Astrocyte (in vitro differentiated cells and primary cell): ENCODE data around the gene SLC51B. TPM values are rescaled to one million over a fixed set of nuclear protein-coding genes. Genes with fewer than 3 reads are reported as not detected.

Source experiments
- DNase-seq: peaks from one replicate; pipeline ENCODE4 v3.0.0-alpha.2; 2010; ENCODE audit warnings: low read depth
- FAIRE-seq: peaks from 2 replicates; lab custom pipeline; 2011; peaks lifted over from hg19 to GRCh38; lab: Jason Lieb, UNC
- H2AFZ ChIP-seq: 2 replicates; pipeline ENCODE4 v1.6.0; 2012; ENCODE audit warnings: low read depth, low read length, inconsistent platforms
- H3K27ac ChIP-seq: 2 replicates; pipeline ENCODE4 v1.5.1; 2011; ENCODE audit warnings: low read depth, low read length, inconsistent platforms
- H3K27me3 ChIP-seq: 2 replicates; pipeline ENCODE4 v1.6.0; 2011; ENCODE audit warnings: low read length, inconsistent platforms; ENCODE audit not compliant: insufficient read depth
- H3K36me3 ChIP-seq: 2 replicates; pipeline ENCODE4 v1.5.1; 2011; ENCODE audit warnings: low read length, inconsistent platforms; ENCODE audit not compliant: insufficient read depth
- H3K4me1 ChIP-seq: 2 replicates; pipeline ENCODE4 v1.5.1; 2011; ENCODE audit warnings: low read length, inconsistent platforms; ENCODE audit not compliant: insufficient read depth
- H3K4me2 ChIP-seq: 2 replicates; pipeline ENCODE4 v1.6.0; 2012; ENCODE audit warnings: low read length, inconsistent platforms
- H3K4me3 ChIP-seq: 2 replicates; pipeline ENCODE4 v1.5.1; 2011; ENCODE audit warnings: low read depth, mild to moderate bottlenecking, low read length, inconsistent platforms; ENCODE audit not compliant: insufficient read depth
- H3K79me2 ChIP-seq: 2 replicates; pipeline ENCODE4 v1.6.0; 2012; ENCODE audit warnings: mild to moderate bottlenecking, low read length, inconsistent platforms; ENCODE audit not compliant: insufficient read depth
- H3K9ac ChIP-seq: 2 replicates; pipeline ENCODE4 v1.6.0; 2012; ENCODE audit warnings: mild to moderate bottlenecking, low read length, inconsistent platforms
- H3K9me3 ChIP-seq: 2 replicates; pipeline ENCODE4 v1.5.1; 2012; ENCODE audit warnings: low read depth, mild to moderate bottlenecking, low read length, inconsistent platforms; ENCODE audit not compliant: insufficient read depth
- H4K20me1 ChIP-seq: 2 replicates; pipeline ENCODE4 v1.6.0; 2012; ENCODE audit warnings: low read length, inconsistent platforms; ENCODE audit not compliant: insufficient read depth
- H3K27ac Mint-ChIP-seq: one replicate; pipeline ENCODE4 v1.8.0; 2021; ENCODE audit warnings: mild to moderate bottlenecking, mixed read lengths; ENCODE audit not compliant: unreplicated experiment
- H3K27me3 Mint-ChIP-seq: one replicate; pipeline ENCODE4 v1.8.0; 2021; ENCODE audit warnings: low read depth, mixed read lengths; ENCODE audit not compliant: unreplicated experiment
- H3K36me3 Mint-ChIP-seq: one replicate; pipeline ENCODE4 v1.8.0; 2021; ENCODE audit warnings: low read depth, mixed read lengths; ENCODE audit not compliant: unreplicated experiment
- H3K4me1 Mint-ChIP-seq: one replicate; pipeline ENCODE4 v1.8.0; 2021; ENCODE audit warnings: low read depth, mixed read lengths; ENCODE audit not compliant: unreplicated experiment
- H3K4me3 Mint-ChIP-seq: one replicate; pipeline ENCODE4 v1.8.0; 2021; ENCODE audit warnings: mild to moderate bottlenecking, moderate library complexity, mixed read lengths; ENCODE audit not compliant: unreplicated experiment
- H3K9me3 Mint-ChIP-seq: one replicate; pipeline ENCODE4 v1.8.0; 2021; ENCODE audit warnings: mild to moderate bottlenecking, mixed read lengths; ENCODE audit not compliant: unreplicated experiment
- CTCF ChIP-seq: IDR thresholded peaks from 2 replicates; pipeline ENCODE4 v1.5.1; 2011; ENCODE audit warnings: low read depth, mild to moderate bottlenecking, inconsistent platforms, low read length, moderate library complexity; ENCODE audit not compliant: insufficient read depth
- EZH2 ChIP-seq: IDR thresholded peaks from 2 replicates; pipeline ENCODE4 v1.6.1; 2012; ENCODE audit warnings: mild to moderate bottlenecking, low read length, inconsistent platforms; ENCODE audit not compliant: insufficient read depth
- total RNA-seq: library from RNA; stranded (reverse); gene quantifications from 2 replicates; pipeline ENCODE4 v1.2.1, GENCODE V29; 2021

SLC51B gene
- total RNA-seq, 1 donor from 2014 or later: not detected

- H3K4me3 Mint-ChIP-seq: peak overlapping the region; percentile 12
- no peaks in the 10 kb centered on the region for H3K36me3 Mint-ChIP-seq
- peaks cover 33% of the 10 kb centered on the region for H3K27me3 ChIP-seq
- H3K9me3 ChIP-seq: no peaks in the 10 kb centered on the region
- no peak overlapping the region for H3K27ac ChIP-seq
- H3K27me3 Mint-ChIP-seq: peaks cover 32% of the 10 kb centered on the region
- no peaks in the 10 kb centered on the region for H3K36me3 ChIP-seq
- FAIRE-seq (no peak), DNase-seq (no peak)
- no peak overlapping the region for H3K9ac ChIP-seq
- H2AFZ ChIP-seq: no peak overlapping the region
- TF ChIP-seq EZH2 (no peak), CTCF (no peak)
- H3K27ac Mint-ChIP-seq: no peak overlapping the region
- peak overlapping the region; percentile 60 for H3K4me2 ChIP-seq
- no peak overlapping the region for H3K4me3 ChIP-seq
- no peaks in the 10 kb centered on the region for H3K79me2 ChIP-seq
- peaks cover 19% of the 10 kb centered on the region for H3K4me1 Mint-ChIP-seq
- no peaks in the 10 kb centered on the region for H4K20me1 ChIP-seq
- H3K4me1 ChIP-seq: peaks cover 28% of the 10 kb centered on the region
- H3K9me3 Mint-ChIP-seq: peaks cover under 1% of the 10 kb centered on the region
Observed at GRCh38 chr15:65068403-65068788, 23.2 kb downstream of the SLC51B start.

GRCh38 chr15:65069179-65069578 is 24.0 kb downstream of the SLC51B start:
- H3K4me2 ChIP-seq: peak overlapping the region; percentile 30
- no peaks in the 10 kb centered on the region for H4K20me1 ChIP-seq
- no peak overlapping the region for H3K9ac ChIP-seq
- H3K79me2 ChIP-seq: no peaks in the 10 kb centered on the region
- no peaks in the 10 kb centered on the region for H3K36me3 ChIP-seq
- H3K9me3 Mint-ChIP-seq: peaks cover 2% of the 10 kb centered on the region
- H3K36me3 Mint-ChIP-seq: no peaks in the 10 kb centered on the region
- H3K9me3 ChIP-seq: no peaks in the 10 kb centered on the region
- peaks cover 28% of the 10 kb centered on the region for H3K4me1 ChIP-seq
- TF ChIP-seq EZH2 (no peak), CTCF (no peak)
- H2AFZ ChIP-seq: no peak overlapping the region
- peaks cover 31% of the 10 kb centered on the region for H3K27me3 Mint-ChIP-seq
- H3K4me3 Mint-ChIP-seq: peak overlapping the region; percentile 11
- peaks cover 19% of the 10 kb centered on the region for H3K4me1 Mint-ChIP-seq
- no peak overlapping the region for H3K27ac ChIP-seq
- no peak overlapping the region for H3K4me3 ChIP-seq
- no peak overlapping the region for H3K27ac Mint-ChIP-seq
- FAIRE-seq (no peak), DNase-seq (peak; percentile 94)
- peaks cover 29% of the 10 kb centered on the region for H3K27me3 ChIP-seq

GRCh38 chr15:65069779-65070546 is 24.8 kb downstream of the SLC51B start:
- Histone ChIP-seq H2AFZ (no peak overlapping the region), H3K4me3 (no peak overlapping the region), H3K4me1 (peaks cover 28% of the 10 kb centered on the region), H3K27ac (no peak overlapping the region), H3K36me3 (no peaks in the 10 kb centered on the region), H3K27me3 (peaks cover 25% of the 10 kb centered on the region), H4K20me1 (no peaks in the 10 kb centered on the region), H3K9ac (no peak overlapping the region), H3K79me2 (no peaks in the 10 kb centered on the region), H3K9me3 (no peaks in the 10 kb centered on the region), H3K4me2 (peak overlapping the region; percentile 30)
- no peak for FAIRE-seq
- Mint-ChIP-seq H3K27me3 (peaks cover 31% of the 10 kb centered on the region), H3K36me3 (no peaks in the 10 kb centered on the region), H3K4me3 (no peak overlapping the region), H3K27ac (no peak overlapping the region), H3K9me3 (peaks cover 2% of the 10 kb centered on the region), H3K4me1 (peaks cover 19% of the 10 kb centered on the region)
- TF ChIP-seq CTCF (no peak), EZH2 (no peak)
- DNase-seq: no peak
